LoVo (cell line): Measurements from ENCODE around the gene FGF3.

Experiments
- DNase-seq: peaks from one replicate; pipeline ENCODE4 v3.0.0-alpha.2; 2016; ENCODE audit warnings: low spot score

The FGF3 gene

DNA sequence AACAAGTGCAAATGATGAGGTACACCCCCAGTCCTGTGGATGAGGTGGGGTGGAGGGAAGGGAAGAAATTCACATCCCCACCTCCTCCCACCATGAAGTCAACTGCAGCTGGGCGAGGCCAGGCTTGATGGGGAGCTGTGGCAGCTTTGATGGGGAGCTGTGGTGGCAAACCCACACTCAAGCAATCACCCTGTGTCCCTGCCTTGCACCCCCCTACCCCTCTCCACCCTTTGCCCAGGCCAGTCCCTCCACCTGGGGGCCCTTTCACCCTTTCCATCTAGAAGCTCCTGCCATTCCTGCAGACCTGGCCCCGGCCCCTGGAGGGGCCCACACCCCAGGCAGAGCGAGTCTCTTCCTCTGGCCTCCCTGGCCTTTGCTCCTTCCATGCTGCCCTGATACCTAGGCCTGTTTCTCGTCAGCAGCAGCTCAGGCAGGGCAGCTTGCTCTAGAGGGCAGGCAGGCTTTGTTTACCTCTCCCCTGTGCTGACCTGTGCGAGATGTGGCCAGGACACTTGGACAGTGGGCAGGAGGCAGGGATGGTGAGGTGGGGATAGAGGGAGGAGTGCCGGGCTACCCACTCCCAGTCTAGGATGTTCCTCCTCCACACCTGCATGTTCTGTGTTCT lies 4.5 kb upstream of the FGF3 start:
- no peak for DNase-seq

DNA sequence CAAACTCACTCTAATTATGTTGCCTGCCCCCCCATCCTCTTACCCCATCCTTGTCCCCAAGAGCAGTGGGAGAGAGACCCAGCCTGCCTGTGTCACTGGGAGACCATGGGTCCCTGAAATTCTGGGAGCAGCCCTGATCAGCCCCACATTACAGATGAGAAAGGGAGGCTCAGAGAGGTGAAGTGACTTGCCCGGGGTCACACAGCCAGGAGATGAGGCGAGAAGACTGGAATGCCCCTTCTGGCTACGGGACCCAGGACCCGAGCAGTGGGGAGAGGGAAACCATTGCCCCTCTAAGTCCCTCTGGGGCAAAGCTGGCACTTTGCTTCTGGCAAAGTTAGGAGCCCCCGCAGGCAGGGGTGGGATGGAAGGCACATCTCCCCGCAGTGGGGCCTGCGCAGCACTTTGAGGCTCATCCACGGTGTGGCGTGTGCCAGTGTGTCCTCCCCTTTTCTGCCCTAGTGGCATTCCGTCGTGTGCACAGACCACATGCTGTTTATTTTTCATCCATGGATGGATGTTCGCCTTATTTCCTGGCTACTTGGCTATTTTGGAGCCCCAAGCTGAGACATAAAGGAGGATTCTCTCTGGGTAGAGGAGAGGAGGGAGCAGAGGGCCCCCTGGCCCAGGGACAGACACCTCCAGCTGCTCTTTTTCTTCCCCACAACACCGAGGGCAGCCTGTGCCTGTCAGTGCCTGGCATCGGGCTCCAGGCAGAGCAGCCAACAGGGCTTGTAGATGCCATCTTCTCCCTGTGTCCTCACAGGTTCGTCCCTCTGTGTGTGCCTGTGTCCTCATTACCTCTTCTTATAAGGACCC lies 3.7 kb upstream of the FGF3 start:
- no peak for DNase-seq

DNA sequence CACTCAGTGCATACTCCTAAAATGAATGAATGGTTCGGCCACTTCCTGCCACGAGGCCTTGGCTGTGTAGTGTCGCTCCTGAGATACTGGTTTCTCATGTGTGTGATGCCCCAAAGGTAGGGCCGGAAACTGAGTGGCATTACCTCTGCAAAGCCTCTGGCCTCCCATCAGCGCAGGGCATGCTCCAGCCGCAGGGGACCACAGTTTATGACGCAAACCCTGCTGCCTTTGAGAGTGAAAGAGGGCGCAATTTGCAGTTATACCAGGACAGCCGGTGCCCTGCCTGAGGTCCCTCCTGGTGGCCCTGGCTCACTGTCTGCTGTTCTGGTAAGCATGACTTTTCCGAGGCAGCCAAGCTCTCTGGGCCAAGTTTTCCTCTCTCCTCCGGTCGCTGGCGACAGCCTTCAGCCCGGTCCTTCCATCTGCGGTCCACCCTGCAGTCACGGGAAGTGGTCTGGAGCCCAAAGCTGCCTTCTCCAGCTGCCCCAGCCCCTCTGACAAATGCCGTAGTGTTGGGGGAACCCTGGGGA lies 2.4 kb upstream of the FGF3 start:
- no peak for DNase-seq

DNA sequence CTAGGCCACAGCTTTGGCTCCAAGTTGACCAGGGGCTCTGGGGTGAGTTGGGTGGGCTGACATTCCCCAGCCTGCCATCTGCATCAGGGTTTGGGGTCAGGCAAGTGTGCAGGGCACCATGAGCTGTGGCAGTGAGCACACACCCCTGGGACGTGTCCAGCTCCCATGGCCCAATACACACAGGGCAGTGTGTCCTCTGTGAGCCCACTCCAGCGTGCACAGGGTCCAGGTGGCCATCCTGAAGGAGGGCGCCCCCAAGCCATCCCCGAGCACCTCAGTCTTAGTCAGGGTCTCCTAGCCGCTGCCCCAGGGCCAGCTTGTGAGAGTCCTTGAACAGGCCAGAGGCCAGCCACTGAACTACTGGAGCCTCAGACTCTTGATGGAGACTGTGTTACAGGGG lies 1.2 kb upstream of the FGF3 start:
- no peak for DNase-seq

DNA sequence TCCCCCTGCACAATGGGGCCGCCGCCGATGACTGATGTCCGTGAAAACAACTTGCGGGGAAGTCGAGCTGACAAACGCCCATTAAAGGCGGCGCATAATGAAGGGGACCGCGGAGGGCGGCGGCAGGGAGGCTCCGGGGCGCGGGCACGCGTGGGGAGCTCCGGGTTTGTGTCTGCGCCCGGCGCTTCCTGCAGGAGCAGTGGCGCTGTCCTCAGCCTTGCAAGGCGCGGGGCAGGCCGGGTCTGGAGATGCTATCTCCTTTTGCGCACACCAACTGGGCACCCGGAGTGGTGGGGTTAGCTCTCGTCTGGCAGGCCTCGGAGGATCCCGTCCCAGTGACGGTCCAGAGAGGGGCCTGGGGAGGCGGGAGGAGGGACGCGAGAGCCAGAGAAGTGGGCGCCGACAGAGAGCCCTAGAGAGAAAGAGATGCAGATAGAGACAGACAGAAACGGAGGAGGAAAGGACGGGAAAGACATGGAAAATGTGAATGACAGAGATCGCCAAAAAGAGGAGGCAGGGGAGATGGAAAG lies 390 bp upstream of the FGF3 start:
- DNase-seq, result no peak

DNA sequence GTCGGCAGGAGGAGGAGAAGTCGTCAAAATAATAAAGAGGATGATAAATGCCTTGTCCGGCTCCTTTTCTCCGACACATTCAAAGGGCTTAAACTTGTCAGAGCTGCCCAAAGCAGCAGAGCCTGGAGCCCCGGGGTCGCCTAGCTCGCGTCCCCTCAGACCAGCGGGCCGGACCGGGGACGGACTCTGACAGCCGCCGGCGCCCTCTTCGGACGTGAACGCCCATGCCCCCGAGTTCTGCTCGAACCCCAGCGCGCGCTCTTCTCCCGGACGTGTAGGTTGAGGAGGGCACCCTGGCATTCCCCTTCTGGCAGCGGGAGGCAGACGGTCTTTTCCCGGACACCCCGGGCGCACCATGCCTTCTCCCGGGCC lies 999 bp downstream of the FGF3 start:
- DNase-seq, result no peak

DNA sequence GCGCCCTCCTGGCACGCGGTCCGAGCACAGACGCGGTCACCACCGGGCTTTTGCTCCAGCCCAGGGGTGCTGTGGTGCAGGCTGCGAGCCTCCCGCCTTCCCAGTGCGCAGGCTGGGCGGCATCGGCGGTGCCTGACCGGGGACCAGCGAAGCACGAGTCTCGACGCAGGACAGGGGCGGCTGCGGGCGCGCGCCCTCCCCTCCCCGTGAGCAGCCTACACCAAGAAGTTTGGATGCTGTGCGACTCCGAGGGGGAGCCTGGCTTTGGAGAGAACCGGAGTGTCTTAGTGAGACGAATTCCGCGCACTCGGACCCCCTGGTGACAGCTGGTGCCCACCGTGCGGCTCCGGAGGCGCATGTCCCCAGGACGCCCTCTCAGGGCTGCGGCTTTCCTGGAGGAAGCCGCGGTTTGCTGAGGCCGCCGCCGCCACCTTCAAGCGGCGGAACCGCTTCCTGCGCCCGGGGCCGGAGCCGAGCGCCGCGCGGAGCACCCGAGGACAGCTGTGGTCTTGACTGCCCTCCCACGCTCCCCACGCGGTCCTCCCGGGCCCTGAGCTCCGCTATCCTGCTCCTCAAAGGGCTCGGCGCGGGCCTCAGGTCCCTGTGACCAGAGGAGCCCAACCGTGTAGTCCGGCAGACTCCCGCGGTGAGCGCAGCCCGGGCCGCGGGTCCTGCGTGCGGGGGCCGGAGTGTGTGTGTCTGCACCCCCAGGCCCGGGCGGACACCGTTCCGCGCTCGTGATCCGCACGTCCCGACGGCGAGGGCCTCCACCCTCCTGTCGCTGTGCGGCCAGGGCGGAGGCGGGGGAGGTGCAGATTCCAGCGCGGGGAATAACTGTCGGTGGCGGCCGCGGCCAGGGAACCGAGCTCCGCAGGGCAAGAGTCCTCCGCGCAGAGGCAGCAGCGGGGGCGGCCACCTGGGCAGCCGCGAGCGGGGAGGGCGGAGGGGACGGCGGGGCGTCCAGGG lies 1.7 kb downstream of the FGF3 start:
- DNase-seq, result no peak

DNA sequence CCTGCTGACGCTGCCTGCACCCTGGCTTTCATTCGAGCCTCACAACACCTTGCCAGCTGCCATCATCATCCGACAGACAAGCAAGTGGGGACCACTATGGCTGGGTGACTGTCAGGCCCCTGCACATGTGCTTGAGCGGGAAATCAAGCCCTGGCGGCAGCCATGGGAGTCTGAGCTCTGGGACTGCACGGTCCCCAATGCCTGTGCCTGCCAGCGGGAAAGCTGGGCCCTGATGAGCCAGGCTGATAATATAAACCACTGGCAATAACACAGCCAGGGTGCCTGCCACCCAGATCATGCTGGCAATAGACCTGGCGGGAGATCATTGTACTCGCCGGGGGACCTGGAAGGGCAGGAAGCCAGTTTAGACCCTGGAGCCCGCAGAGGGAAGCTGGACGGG lies 2.5 kb downstream of the FGF3 start:
- DNase-seq, result no peak

DNA sequence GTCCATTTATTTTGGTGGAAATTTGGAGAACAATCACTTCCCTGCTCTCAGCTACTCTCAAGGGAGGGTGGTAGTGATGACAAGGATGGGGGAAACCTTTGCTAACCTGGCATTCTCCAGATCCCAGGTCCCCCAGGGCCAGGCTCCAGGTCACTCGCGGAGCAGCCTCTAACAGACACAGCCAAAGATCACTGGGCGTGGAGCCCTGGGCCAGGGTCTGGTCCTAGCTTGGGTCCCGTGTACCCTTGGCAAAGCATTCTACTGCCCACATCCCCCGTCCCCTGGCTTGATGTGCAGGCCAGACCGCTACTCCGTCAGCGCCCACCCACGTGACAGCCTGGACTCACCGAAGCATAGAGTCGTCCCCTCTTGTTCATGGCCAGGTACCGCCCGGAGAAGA lies 3.2 kb downstream of the FGF3 start:
- DNase-seq, result no peak

DNA sequence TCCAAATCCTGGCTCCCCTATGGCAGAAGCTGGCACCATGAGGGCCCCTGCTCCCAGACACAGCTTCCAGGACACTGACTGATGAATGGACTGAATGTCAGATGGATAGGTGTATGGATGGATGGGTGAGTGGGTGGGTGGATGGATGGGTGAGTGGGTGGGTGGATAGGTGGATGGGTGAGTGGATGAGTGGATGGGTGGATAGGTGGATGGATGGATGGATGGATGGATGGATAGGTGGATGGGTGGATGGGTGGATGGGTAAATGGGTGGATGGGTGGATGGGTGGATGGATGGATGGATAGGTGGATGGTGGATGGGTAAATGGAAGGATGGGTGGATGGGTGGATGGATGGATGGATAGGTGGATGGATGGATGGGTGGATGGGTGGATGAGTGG lies 4.3 kb downstream of the FGF3 start:
- DNase-seq, result no peak

DNA sequence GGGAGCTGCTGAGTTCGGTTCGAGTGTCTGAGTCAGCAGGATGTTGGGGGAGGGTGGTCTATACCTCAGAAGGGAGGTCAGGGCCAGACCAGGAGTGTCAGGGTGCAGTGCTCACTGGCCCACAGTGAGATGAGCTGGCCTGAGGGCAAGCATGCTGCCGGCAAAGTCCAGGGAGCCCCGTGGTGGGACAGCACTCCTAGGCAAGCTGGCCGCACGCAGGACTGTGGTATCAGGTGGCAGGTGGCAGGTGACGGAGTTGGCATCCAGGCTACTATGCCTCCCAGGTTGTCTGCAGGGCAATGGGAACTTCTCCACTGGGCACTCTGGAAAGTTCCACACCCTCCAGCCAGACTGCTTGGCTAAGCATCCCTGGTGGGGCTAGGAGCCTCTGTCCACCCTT lies 4.8 kb downstream of the FGF3 start:
- DNase-seq, result no peak

DNA sequence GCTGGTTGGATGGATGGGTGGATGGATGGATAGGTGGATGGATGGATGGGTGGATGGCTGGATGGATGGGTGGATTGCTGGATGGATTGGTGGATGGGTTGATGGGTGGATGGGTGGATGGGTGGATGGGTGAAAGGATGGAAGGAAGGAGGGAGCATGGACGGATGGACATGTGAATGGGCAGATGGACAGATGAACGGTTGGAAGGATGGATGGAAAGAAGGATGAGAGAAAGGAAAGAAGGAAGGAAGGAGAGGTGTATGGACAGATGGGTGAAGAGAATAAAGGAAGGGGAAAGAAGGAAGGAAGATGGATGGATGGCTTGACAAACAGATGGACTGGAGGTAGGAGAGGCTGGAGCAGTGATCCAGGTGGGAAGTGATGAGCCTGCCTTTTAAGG lies 5.4 kb downstream of the FGF3 start:
- DNase-seq, result no peak

DNA sequence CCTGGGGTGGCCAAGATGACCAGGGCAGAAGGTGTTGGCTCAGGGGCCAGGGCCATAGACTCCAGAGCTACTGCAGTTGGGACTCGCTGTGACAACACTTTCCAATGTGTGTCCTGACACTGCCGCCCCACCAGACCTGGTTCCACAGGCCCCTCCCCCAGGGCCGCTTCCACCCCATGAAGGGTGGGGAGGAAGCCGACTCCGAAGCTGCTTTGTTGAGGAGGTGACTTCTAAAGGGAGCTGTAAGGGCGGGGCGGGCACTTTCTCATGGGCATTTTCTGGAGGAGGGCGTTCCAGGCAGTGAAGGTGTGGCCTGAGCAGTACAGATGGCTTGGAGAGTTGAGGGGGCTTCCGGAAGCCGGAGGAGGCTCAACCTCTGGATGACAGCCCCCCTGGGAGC lies 6.3 kb downstream of the FGF3 start:
- DNase-seq, result no peak

DNA sequence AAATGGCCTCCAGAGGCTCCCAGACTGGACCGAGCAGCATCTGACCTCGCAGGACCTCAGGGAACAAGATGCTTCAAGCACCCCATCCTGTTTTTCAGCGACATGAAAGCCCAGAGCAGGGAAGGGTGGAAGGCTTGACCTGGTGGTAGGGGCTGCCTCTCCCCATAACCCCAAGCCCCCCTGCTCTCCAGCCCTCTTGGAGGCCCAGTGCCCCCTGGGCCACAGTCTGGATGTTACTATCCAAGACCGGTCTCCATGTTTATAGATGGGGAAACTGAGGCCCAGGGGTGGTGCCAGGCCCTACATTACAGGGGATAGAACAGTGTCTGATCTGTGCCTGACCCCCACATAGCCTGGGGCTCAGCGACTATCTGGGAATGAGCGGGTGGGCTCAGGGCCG lies 7.0 kb downstream of the FGF3 start:
- no peak for DNase-seq

DNA sequence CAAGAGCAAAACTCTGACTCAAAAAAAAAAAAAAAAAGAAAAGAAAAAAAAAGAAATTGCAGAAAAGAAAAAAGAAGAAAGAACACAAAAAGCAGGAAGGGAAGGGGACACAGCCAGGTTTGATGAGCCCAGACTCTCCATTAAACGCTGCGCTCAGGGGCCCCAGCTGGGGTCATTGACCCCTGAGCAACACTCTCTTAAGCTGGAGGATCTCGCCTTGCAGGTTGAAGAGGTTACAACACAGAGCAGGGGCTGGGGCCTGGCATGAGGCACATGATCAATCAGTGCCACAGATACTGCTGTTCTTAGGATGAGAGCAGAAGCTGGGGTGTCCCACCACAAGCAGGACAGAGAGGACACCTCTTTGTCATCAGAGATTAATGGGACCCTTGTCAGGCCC lies 7.8 kb downstream of the FGF3 start:
- DNase-seq, result no peak

DNA sequence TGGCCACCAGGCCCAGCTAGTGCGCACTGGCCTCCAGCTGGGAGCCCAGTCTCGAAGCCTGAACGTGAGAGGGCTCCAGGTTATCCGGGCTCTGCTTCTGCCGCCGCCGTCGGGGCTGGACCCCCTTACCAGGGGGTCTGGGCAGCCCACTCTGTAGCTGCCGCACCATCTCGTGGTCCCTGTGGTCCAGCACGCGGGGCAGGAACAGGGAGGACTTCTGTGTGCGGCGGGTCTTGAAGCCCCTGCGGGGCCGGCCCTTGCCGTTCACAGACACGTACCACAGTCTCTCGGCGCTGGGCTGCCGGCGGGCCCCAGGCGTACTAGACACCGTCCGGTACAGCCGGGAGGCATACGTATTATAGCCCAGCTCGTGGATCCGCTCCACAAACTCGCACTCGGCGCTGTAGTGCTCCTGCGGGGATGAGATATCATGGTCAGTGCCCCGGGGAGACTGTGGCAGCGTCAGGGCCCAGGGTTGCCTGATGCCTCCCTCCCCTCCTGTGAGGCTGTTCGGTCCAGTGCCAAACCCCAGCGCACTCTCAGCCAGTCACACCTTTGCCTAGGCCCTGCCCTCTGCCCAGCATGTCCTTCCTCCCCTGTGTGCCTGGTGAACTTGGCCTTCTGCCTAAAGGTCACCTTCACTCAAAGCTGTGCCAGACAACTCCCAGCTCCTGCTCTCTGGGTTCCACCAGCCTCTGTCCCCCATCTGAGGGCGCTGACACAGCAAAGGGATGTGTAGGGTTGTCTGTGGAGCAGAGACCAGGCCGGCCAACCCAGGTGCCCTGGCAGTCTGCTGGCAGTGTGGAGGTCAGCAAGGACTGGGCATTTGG lies 8.7 kb downstream of the FGF3 start:
- DNase-seq, result no peak

DNA sequence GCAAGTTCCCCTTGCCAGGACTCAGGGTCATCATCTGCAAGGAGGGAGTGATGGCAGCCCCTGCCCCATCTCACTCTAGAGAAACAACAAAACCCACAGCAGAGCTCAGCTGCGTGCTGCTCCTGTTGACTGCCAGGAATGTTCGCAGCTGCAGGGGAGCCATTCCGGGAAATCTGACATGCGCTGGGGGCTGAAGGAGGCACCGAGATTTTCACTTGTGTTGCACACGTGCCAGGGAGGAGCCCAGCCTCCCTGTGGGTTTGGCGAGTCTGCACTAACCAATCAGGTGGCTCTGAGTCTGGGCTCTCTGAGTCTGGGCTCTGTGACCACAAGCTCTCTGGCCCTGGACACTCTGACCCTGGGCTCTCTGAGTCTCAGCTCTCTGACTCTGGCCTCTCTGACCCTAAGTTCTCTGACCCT lies 10.5 kb downstream of the FGF3 start:
- DNase-seq, result no peak

DNA sequence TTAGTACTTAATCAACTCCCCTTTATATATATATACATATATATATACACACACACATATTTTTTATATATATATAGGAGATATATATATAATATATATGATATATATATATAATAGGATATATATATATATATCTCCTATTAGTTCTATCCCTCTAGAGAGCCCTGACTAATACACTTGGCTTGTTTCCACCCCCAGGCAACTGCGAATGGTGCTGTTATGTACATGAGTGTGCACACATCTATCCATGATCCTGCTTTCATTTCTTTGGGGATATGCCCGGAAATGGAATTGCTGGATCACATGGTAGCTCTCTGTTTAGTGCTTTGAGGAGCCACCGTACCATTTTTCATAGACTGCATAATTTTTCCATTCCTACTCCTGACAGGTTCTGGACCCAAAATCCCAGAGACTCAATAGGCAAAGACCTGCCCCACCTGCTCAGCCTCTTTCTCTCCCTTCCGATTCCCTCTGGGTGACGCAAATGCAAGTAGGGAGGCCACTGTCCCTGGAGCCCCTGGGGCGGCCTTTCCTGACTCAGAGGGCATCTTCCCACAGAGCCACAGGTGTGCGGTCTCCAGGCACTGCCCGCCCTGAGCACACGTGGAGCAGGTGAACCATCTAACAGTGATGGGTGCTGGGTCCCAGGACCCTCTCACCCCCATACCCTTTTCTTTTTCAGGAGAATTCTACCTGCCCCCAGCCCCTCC lies 12.0 kb downstream of the FGF3 start:
- no peak for DNase-seq

DNA sequence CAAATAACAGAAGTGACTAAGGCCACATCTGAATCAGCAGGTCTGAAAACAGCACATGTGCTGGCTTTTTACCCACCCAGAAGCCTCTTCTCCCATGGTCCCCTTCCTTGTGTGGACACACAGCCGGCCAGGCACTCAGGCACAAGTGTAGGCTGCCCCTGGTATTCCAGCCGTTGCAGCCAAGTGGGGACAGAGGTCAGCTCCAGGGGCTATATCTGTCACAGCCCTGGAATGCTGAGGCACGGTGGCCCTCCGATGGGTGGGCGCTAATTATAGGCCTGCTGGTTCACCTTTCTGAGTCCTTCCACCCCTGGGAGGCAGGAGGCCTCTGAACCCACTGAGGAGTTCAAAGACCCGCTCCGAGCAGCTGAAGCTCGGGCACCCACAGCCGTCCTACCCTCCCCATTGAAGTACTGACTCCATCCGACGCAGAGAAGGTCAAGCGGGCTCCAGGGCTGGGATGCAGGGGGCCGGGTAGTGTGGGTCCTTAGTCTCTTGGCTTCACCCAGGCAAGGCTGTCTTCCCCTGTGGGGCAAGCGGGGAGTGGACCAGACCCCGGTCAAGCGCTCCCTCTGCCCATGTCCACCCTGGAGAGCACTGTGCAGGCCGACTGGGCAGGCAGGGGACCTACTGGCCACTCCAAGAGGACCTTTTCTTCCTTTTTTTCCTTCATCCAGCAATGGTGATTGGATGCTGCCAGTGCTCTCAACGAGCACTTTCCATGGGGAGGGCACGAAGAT lies 14.3 kb downstream of the FGF3 start:
- DNase-seq, result no peak

DNA sequence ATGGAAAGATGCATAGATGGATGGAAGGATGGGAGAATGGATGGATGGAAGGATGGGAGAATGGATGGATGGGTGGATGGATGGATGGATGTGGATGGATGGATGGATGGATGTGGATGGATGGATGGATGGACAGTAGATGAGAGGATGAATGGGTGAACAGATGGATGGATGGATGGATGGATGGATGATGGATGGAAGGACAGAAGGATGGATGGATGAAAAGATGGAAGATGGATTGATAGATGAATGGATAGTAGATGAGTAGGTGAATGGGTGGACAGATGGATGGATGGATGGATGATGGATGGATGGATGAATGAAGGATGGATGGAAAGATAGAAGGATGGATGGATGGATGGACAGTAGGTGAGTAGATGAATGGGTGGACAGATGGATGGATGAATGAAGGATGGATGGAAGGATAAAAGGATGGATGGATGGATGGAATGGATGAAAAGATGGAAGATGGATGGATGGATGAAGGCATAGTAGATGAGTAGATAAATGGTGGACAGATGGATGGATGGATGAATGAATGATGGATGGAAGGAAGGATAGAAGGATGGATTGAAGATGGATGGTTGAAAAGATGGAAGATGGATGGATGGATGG lies 15.5 kb downstream of the FGF3 start:
- no peak for DNase-seq
